Measurements from ENCODE around the gene ZNF85.
A peak's percentile ranks its signal among the peaks of the same experiment; 100 is the strongest.
"Not testable (repeated sequence)": the region's sequence is repeated elsewhere in the genome, so short reads cannot be mapped to it uniquely, and the experiment has no call there.

Gene ZNF85

DNA sequence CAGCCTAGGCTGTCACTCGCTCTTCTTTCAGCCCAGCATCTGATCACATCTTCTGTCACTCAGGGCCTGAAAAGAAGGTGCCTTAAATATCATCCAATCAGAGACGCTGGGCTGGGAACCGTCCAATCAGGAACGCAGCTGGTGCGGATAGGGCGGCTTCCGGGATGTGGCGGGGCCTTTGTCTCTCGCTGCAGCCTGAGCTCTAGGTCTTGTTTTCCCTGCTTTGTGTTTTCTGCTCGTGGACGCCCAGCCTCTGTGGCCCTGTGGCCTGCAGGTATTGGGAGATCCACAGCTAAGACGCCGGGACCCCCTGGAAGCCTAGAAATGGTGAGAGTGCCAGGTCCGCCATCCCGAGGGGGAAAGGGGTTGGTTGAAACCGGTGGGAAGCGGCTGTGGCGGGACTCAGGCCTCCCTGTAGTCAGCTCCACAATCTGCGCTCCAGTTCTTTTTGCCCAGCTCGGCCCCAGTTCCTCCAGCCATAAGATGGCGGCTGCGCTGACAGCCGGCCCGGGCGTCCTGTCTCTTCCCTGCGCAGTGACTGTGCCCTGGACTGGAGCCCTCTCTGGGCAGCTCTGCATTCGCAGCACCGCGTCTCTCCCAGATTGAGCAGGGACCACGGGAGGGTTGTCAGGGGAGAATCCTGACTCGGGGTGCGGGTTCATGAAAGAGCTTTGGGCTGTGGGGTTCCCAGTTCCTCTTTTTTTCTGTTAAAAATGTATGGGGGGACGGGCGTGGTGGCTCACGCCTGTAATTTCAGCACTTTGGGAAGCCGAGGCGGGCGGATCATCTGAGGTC lies at the start of gene ZNF85:
Gene ZNF85 (plus strand): TSS at position 175 of the 795 bp plus-strand sequence. CDS start 150 bp downstream, at position 325.
- FAIRE-seq, result peak; percentile 71

DNA sequence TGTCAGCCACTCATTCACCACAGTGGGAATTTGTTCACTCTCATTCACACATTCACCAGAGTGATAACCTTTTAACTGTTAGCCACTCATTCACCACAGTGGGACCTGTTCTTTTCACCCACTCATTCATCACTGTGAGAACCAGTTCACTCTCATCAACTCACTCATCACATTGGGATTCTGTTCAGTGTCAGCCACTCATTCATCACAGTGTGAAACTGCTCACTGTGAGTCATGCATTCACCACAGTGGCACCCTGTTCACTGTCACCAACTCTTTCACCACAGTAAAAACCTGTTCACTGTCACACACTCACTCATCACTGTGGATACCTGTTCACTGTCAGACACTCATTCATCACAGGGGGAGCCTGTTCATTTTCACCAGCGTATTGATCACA lies 43.5 kb upstream of the ZNF85 start:
- FAIRE-seq, result no peak

DNA sequence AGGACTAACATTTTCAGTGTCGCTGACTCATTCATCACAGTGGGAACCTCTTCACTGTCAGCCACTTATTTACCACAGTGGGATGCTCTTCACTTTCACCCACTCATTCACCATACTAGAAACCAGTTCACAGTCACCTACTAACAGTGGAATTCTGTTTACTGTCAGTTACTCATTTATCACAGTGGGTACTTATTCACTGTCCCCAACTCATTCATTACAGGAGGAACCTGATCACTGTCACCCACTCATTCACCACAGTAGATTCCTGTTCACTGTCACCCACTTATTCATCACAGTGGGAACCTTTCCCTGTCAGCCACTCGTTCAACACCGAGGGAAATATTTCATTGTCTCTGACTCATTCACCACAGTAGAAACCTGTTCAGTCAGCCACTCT lies 10.1 kb upstream of the ZNF85 start:
- no peak for FAIRE-seq

DNA sequence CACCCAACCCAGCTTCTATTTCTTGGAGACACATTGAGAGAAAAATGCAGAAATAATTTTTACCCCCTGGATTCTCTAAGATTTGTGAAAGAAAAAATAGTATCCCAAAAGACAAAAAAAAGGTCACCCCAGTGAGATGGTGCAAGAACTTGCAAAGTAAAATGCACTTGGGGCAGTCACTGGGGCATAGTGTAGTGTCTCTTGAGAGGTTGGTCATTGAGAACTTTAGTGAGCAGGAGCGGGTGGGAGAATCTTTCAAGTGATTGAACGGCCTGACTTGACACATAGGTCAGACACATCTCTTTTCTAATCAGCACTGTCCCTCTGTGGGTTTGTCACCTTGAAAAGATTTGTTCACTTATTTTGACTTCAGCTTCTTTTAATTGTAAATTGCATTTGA lies 2.4 kb downstream of the ZNF85 start:
- FAIRE-seq, result no peak

DNA sequence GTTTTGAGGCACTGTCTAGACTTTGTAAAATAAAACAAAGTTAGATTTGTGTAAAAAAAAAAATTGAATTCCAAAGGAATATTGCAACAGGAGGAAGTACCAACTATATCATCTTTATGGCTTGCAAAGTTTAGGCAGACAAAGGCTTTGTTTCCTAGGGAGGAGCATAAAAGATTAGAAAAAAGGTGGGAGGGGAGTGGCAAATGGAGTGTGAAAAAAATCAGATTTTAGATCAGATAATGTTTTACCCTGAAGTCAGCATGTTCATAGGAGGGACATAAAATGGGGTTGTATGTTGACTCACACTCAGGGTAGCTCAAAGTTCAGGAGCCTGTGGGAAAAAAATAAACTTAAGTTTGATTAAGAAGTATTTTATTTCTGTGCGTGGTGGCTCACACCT lies 3.7 kb downstream of the ZNF85 start:
- no peak for FAIRE-seq

DNA sequence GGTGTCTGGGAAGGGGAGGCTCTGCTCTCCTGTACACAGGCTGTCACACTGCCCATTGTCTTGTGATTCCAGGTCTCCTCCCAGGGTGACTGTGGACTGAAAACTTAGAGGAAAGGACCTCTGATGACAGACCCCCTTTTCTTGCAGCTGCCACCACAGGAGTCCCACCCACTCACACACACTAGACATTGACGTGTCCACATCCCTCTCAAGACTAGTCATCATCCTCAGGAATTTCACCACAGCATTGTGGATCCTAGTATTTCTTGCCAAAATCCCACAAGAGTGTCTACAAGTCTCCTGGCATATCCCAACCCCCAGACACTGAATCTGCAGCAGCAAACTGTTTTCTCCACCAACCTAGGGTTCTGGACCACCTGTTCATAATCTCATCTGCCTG lies 5.3 kb downstream of the ZNF85 start:
- FAIRE-seq, result no peak

DNA sequence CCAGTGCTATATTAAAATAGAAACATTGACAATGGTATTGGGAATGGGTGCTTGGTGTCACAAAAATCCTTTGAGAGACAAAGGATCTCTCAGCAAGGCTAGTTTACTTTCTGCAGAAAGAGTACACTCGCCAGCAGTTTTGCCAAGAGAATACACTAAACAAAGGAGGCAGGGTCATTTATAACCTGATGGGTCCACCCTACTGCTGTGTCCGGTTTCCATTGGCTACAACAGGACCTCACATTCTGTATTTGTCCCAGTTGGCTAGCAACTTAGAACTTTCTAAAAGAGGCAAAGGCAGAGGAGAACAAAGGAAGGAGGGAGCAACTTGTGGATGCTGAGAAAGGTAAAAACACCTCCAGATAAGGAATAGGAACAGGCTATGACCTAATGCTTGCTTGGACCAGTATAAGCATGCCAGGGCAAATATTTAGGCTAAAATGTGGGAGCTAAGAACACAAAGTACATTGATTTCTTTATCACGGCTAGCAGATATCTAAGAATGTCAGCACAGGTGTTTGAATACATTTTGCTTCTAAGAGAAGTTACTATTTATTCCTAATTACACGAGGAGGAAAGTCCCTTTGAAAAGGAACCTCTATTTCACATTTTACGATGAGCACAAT lies 13.4 kb downstream of the ZNF85 start:
- FAIRE-seq, result not testable (repeated sequence)

DNA sequence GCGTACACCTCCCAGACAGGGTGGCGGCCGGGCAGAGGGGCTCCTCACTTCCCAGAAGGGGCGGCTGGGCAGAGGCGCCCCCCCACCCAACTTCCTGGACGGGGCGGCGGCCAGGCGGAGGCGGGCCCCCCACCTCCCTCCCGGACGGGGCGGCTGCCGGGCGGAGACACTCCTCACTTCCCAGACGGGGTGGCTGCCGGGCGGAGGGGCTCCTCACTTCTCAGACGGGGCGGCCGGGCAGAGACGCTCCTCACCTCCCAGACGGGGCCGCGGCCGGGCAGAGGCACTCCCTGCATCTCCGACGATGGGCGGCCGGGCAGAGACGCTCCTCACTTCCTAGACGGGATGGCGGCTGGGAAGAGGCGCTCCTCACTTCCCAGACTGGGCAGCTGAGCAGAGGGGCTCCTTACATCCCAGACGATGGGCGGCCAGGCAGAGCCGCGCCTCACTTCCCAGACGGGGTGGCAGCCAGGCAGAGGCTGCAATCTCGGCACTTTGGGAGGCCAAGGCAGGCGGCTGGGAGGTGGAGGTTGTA lies 29.6 kb downstream of the ZNF85 start:
- FAIRE-seq, result not testable (repeated sequence)

DNA sequence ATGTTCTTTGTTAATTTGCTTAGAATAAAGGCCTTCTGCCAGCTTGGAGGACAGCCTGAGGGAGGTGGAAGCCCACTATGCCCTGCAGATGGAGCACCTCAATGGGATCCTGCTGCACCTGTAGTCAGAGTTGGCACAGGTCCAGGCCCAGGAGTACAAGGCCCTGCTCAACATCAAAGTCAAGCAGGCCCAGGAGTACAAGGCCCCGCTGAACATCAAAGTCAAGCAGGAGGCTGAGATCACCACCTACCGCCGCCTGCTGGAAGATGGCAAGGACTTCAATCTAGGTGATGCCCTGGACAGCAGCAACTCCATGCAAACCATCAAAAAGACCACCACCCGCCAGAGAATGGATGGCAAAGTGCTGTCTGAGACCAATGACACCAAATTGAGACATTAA lies 41.7 kb downstream of the ZNF85 start:
- no peak for FAIRE-seq

DNA sequence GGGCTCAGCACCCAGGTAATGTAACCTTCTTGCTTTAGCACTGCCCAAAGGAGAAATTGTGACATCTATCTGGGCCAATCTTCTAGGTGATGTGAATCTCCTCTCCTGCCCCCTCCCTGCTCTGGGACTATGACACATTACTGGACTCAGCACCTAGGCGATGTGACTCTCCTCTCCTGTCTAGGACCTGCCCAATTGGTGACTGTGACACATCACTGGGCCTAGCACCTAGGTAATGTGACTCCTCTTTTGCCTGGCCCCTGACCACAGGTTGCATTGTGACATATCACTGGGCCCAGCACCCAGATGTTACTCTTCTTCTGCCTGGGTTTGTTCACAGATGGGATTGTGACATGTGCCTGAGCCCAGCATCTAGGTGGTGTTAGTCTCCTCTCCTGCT lies 45.0 kb downstream of the ZNF85 start:
- no peak for FAIRE-seq

DNA sequence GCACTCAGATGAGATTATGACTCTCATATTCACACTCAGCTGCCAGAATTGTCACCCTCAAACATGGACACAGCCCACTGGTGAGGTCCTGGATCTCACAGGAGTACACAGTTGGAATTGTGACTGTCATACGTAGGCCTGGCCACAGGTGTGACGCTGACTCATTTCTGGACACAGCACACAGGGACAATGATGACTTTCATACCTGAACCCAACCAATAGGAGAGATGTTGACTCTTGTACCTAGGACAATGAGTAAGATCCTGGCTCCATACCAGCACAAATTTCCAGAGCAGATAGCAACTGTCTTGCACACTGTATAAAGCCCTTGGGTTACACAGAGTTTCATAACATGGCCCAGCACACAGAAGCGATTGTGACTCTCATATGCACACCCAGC lies 46.4 kb downstream of the ZNF85 start:
- no peak for FAIRE-seq

DNA sequence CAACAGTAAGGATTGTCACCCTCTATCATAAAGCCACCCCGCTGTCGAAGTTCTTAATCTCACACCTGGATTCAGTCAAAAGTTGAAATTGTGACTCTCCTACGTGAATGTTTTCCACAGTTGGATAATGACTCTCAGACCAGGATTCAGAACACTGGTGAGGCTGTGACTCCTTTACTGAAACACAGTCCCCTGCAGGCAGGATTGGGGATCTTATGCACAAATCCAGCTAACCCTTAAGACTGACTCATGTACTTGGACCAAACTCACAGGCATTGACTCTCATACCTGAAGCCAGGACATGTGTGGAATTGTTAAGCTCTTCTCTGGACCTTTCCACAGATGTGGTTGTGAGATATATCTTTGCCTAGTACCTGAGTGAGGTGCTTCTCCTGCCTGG lies 46.8 kb downstream of the ZNF85 start:
- no peak for FAIRE-seq

DNA sequence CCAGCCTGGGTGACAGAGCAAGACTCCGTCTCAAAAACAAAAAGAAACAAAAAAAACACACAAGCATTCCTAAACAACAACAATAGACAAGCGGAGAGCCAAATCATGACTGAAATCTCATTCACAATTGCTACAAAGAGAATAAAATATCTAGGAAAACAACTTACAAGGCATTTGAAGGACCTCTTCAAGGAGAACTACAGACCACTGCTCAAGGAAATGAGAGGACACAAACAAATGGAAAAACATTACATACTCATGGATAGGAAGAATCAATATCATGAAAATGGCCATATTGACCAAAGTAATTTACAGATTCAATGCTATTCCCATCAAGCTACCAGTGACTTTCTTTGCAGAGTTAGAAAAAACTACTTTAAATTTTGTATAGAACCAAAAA lies 69.7 kb downstream of the ZNF85 start:
- not testable (repeated sequence) for FAIRE-seq

DNA sequence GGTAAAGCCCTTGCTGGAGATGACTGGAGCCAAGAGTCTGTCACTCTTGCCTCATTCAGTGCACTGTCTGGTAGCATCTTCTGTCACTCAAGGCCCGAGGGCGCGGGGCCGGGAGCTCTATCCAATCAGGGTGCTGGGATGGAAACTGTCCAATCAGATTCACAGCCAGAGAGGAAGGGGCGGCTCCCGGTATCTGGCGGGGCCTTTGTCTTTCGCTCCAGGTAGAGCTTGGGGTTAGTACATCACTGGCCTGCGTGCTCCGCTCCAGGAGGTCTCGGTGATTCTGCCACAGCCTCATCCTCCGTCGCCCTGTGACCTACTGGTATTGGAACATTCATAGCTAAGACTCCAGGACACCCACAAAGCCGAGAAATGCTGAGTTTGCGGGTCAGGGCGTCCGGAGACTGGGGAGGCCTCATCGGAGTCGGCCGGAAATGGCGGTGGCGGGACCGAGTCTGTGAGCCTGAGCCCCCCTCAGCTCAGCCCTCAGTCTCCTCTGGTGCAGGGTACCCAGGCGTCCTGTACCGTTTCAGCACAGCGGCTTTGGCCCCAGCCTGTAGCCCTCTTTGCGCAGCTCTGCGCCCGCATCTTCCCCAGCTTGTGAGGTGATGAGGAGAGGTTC lies 76.8 kb downstream of the ZNF85 start:
- FAIRE-seq, result no peak

Measured in A204.1 (cell line).